Colonic mucosa (tissue), 4 donors: ENCODE data around the gene C16orf95. TPM values are rescaled to one million over a fixed set of nuclear protein-coding genes. Genes with fewer than 3 reads are reported as not detected.

Experiments used
- DNase-seq: peaks from one replicate; pipeline ENCODE4 v3.0.0-alpha.2; 2020
- H3K27ac ChIP-seq: fragments of 200-600 bp; one replicate; pipeline ENCODE4 v1.8.0; 2021
- H3K27me3 ChIP-seq: fragments of 200-600 bp; one replicate; pipeline ENCODE4 v1.8.0; 2021
- H3K36me3 ChIP-seq: fragments of 200-600 bp; one replicate; pipeline ENCODE4 v1.8.0; 2021
- H3K4me1 ChIP-seq: fragments of 200-600 bp; one replicate; pipeline ENCODE4 v1.8.0; 2021; ENCODE audit warnings: mild to moderate bottlenecking
- H3K4me3 ChIP-seq: fragments of 200-600 bp; one replicate; pipeline ENCODE4 v1.8.0; 2021
- H3K9ac ChIP-seq, 2 donors: one replicate each; pipeline ENCODE4 v1.7.0; 2013; ENCODE audit warnings: control low read depth in 2 of 2, low read depth in 2 of 2, low read length in 2 of 2
- H3K9me3 ChIP-seq: fragments of 200-600 bp; one replicate; pipeline ENCODE4 v1.8.0; 2021
- CTCF ChIP-seq: fragments of 200-600 bp; IDR thresholded peaks from one replicate; pipeline ENCODE4 v1.8.0; 2022; ENCODE audit warnings: antibody characterized with exemption, mild to moderate bottlenecking
- intact Hi-C: fragments of 100-400 bp; cut with DNase I; formaldehyde crosslinking; loops from one replicate; pipeline ENCODE4 v1.14.1; 2022
- total RNA-seq, 2 donors: library from RNA; stranded (reverse); fragmentation: NEBNext Ultra II Directional in 1 of 2; extraction: Animal tissue kit (Norgen Biotek cat#: 25700) in 1 of 2; gene quantifications; one replicate each; pipeline ENCODE4 v1.2.1, GENCODE V29; 2021
- donor health status: healthy.
- donor health status: DM: no; HTN: no; CAD: no.
- donor health status: DM: no; HTN: no; CAD: no.

C16orf95 gene
- total RNA-seq, 2 donors from 2014 or later = 5.0 to 9.7 TPM

DNA sequence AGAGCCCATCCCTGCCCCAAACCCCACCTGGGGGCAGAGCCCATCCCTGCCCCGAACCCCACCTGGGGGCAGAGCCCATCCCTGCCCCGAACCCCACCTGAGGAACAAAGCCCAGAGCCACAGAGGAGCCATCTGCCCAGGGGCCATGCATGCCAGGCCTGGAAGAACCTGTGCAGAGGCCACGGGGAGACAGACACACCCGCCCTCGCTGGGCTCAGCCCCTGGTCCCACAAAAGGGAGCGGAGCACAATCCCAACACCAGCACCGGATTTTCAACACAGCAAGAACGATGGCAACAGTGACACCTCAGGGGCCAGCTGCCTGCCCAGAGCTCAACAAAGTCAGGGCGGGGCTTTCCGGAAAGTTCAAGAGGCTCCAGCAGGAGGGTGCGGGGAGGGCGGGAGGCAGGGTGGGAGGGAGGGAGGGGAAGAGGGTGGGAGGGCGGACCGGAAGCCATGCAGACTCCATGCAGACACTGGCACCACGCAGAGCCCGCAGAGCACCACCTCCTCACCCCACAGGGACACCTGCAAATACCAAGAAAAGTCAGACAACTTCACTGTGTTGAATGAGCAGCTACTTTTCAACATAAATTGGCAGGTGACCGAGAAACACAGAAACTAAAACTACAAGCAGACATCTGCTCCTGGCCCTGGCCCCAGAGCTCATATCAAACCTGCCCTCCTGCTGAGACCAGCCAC is 27.9 kb upstream of the C16orf95 start:
- intact Hi-C loops = no loop called here
- Histone ChIP-seq H3K36me3 (peaks cover 6% of the 10 kb centered on the region), H3K27ac (peak overlapping the region; percentile 57), H3K27me3 (no peaks in the 10 kb centered on the region), H3K4me1 (no peaks in the 10 kb centered on the region), H3K9ac (peak overlapping the region in 1 of 2 donors; percentile 43), H3K9me3 (no peaks in the 10 kb centered on the region), H3K4me3 (no peak overlapping the region)
- DNase-seq = peak; percentile 70
- no peak for TF ChIP-seq CTCF

- no peak for TF ChIP-seq CTCF
- Histone ChIP-seq H3K9me3 (no peaks in the 10 kb centered on the region), H3K4me3 (no peak overlapping the region), H3K27ac (peak overlapping the region; percentile 50), H3K27me3 (no peaks in the 10 kb centered on the region), H3K9ac (no peak overlapping the region), H3K36me3 (peaks cover 6% of the 10 kb centered on the region), H3K4me1 (no peaks in the 10 kb centered on the region)
- intact Hi-C loops = no loop called here
- DNase-seq = no peak
Measured at GRCh38 chr16:87344165-87344930, 27.2 kb upstream of the C16orf95 start.

DNA sequence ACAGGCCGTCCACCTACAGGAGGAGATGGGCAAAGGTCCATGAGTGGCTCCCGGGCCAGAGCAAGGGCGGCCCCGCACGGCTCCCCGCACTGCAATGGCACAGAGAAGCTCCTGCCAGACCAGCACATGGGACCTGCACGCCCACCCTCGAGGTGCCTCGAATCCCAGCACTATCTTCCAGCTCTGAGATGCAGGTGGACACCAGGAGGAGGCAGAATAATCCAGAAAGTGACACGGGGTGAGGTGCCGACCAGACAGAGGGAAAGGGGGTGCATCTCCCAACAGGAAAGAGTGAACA is 26.5 kb upstream of the C16orf95 start:
- H3K9ac ChIP-seq = no peak overlapping the region
- intact Hi-C loops = no loop called here
- H3K36me3 ChIP-seq = peaks cover 6% of the 10 kb centered on the region
- no peak for DNase-seq
- no peak overlapping the region for H3K4me3 ChIP-seq
- no peaks in the 10 kb centered on the region for H3K27me3 ChIP-seq
- no peaks in the 10 kb centered on the region for H3K4me1 ChIP-seq
- no peaks in the 10 kb centered on the region for H3K9me3 ChIP-seq
- no peak for TF ChIP-seq CTCF
- no peak overlapping the region for H3K27ac ChIP-seq

DNA sequence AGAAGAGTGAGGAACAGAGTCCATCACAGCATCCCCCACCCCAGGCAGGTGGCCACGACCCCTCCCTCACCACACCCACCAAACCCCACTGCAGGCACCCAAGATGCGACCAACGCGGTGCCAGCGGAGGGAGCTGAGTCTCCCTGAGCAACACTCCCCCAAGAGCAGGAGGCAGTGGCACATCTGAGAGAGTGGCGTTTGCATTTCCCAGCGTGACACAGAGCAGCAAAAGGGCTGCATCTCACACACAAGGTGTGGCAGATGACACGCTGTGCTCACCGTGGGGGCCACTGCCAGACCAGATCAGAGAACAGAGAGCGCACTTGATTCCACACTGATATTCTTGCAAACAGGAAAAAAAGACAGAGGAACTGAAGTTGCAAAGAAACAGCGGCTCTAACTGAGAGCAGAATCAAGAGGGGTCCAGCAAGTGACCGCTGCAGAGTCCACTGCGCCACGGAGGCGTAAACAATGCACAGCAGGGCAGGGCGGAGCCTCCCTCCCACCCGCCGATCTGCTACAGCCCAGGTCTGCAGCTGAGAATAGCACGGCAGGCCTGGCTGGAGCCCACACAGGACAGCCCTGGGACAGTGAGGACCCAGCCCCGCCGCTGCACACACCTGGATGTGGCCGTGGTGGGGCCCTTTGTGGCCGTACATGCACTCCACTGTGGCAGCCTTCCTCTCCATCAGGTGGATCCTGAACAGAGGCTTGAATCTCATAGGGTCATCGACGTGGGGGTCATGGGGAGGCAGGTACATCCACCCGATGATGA is 26.0 kb upstream of the C16orf95 start:
- no peak for TF ChIP-seq CTCF
- H3K4me1 ChIP-seq = no peaks in the 10 kb centered on the region
- no peaks in the 10 kb centered on the region for H3K27me3 ChIP-seq
- H3K36me3 ChIP-seq = peaks cover 6% of the 10 kb centered on the region
- H3K4me3 ChIP-seq = no peak overlapping the region
- no peak for DNase-seq
- H3K9me3 ChIP-seq = no peaks in the 10 kb centered on the region
- intact Hi-C loops = no loop called here
- no peak overlapping the region for H3K27ac ChIP-seq
- no peak overlapping the region for H3K9ac ChIP-seq

DNA sequence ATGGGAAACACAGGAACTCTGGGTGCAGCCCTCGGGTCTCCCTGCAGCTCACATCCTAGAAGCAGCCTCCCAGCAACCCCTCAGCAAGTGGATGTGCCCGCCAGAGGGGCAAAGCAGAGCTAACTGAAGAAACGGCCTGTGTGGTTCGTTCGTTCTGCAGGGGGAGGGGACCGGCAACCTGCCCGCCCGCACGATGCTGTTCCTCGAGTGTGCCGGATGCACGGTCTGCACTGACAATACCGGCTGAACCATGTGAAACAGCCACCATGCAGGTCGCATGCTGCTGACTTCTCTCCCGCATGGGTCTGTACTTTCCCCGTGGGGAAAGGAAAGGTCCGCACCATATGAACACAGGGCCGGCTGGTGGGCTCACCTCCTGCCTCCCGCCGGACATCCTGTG is 25.3 kb upstream of the C16orf95 start:
- no peaks in the 10 kb centered on the region for H3K27me3 ChIP-seq
- peaks cover 6% of the 10 kb centered on the region for H3K36me3 ChIP-seq
- no peak overlapping the region for H3K9ac ChIP-seq
- H3K9me3 ChIP-seq = no peaks in the 10 kb centered on the region
- no peak overlapping the region for H3K4me3 ChIP-seq
- TF ChIP-seq CTCF = no peak
- no peak for DNase-seq
- no peak overlapping the region for H3K27ac ChIP-seq
- intact Hi-C loops = no loop called here
- H3K4me1 ChIP-seq = no peaks in the 10 kb centered on the region
